RWPE2 (cell line): ENCODE measurements around the gene KCNB1.

Source experiments
- ATAC-seq: fragments of 200-7000 bp; cut with Tn5 transposase; 3 replicates; pipeline ENCODE4 v1.9.1; 2021; ENCODE audit warnings: low read depth
- DNase-seq: peaks from one replicate; pipeline ENCODE4 v3.0.0-alpha.2; 2020; ENCODE audit warnings: low spot score
- H3K27ac ChIP-seq: fragments of 450-650 bp; 2 replicates; pipeline ENCODE4 v1.5.1; 2017; ENCODE audit warnings: mild to moderate bottlenecking; ENCODE audit not compliant: poor library complexity, severe bottlenecking
- H3K27me3 ChIP-seq: fragments of 250-450 bp; sonication (Bioruptor Pico); 2 replicates; pipeline ENCODE4 v1.5.1; 2021; ENCODE audit warnings: mild to moderate bottlenecking, moderate library complexity; ENCODE audit not compliant: insufficient read depth, poor library complexity, severe bottlenecking
- H3K36me3 ChIP-seq: fragments of 250-450 bp; sonication (Bioruptor Pico); 2 replicates; pipeline ENCODE4 v1.5.1; 2020; ENCODE audit warnings: low read depth, mild to moderate bottlenecking, moderate library complexity
- H3K4me1 ChIP-seq: fragments of 250-450 bp; sonication (Bioruptor Pico); 2 replicates; pipeline ENCODE4 v1.5.1; 2021; ENCODE audit warnings: mild to moderate bottlenecking, moderate library complexity; ENCODE audit not compliant: insufficient read depth, poor library complexity, severe bottlenecking
- H3K4me3 ChIP-seq: fragments of 250-450 bp; sonication (Bioruptor Pico); 2 replicates; pipeline ENCODE4 v1.5.1; 2021; ENCODE audit warnings: mild to moderate bottlenecking, moderate library complexity; ENCODE audit not compliant: severe bottlenecking
- H3K9me3 ChIP-seq: fragments of 250-450 bp; sonication (Bioruptor Pico); 2 replicates; pipeline ENCODE4 v1.5.1; 2021; ENCODE audit warnings: mild to moderate bottlenecking, moderate library complexity; ENCODE audit not compliant: severe bottlenecking
- TF ChIP-seq, protein P1 (sequence below): fragments of 450-650 bp; IDR thresholded peaks from one replicate; pipeline ENCODE4 v1.5.1; 2017; ENCODE audit warnings: mild to moderate bottlenecking, moderate library complexity; ENCODE audit not compliant: poor library complexity, severe bottlenecking

The KCNB1 gene

DNA sequence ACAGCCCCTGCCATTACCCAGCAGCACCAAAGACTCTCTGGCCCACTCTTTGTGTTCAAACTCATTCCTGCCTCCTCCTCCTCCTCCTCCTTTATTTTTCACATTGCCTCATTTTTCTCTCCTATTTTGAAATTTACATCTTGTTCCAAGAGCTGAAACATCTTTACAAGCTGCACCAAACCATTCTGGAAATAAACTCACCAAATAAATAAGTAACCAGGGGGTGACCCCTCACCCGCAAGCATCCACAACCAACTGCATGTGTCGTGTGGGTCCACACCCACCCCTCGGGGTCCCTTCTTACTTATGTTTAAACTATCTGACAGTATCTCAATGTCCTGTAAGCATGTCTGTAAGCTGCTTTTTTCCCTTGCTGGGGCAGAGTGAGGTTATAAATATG lies 1.4 kb downstream of the KCNB1 start:
- Histone ChIP-seq H3K27ac (no peak overlapping the region), H3K4me3 (no peak overlapping the region), H3K36me3 (no peaks in the 10 kb centered on the region), H3K4me1 (no peaks in the 10 kb centered on the region), H3K27me3 (peaks cover 39% of the 10 kb centered on the region), H3K9me3 (no peaks in the 10 kb centered on the region)
- DNase-seq: no peak
- no peak for ATAC-seq
- TF ChIP-seq, protein P1, sequence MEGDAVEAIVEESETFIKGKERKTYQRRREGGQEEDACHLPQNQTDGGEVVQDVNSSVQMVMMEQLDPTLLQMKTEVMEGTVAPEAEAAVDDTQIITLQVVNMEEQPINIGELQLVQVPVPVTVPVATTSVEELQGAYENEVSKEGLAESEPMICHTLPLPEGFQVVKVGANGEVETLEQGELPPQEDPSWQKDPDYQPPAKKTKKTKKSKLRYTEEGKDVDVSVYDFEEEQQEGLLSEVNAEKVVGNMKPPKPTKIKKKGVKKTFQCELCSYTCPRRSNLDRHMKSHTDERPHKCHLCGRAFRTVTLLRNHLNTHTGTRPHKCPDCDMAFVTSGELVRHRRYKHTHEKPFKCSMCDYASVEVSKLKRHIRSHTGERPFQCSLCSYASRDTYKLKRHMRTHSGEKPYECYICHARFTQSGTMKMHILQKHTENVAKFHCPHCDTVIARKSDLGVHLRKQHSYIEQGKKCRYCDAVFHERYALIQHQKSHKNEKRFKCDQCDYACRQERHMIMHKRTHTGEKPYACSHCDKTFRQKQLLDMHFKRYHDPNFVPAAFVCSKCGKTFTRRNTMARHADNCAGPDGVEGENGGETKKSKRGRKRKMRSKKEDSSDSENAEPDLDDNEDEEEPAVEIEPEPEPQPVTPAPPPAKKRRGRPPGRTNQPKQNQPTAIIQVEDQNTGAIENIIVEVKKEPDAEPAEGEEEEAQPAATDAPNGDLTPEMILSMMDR: no peak

DNA sequence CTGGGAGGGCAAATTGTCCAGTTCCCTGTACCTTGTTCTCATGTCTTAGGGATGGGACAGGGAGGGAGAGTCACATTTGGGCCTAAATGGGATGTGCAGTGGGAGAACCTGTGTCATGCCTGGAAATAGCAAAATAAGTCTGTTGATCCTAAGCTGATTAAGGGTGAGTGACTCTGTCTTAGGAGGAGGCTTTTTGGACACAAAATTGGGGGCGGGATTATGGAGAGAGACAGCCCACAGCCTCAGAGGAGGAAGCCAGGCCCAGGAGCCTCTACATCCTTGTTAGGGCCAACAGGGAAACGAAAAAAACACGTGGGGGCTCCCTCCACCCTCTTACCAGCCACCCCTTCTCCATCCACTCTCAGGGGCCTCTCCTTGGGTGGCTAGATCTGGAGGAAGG lies 2.2 kb downstream of the KCNB1 start:
- no peak overlapping the region for H3K27ac ChIP-seq
- no peak for ATAC-seq
- H3K27me3 ChIP-seq: peaks cover 32% of the 10 kb centered on the region
- H3K36me3 ChIP-seq: no peaks in the 10 kb centered on the region
- TF ChIP-seq, protein P1: no peak
- DNase-seq: no peak
- no peaks in the 10 kb centered on the region for H3K4me1 ChIP-seq
- no peaks in the 10 kb centered on the region for H3K9me3 ChIP-seq
- H3K4me3 ChIP-seq: no peak overlapping the region

DNA sequence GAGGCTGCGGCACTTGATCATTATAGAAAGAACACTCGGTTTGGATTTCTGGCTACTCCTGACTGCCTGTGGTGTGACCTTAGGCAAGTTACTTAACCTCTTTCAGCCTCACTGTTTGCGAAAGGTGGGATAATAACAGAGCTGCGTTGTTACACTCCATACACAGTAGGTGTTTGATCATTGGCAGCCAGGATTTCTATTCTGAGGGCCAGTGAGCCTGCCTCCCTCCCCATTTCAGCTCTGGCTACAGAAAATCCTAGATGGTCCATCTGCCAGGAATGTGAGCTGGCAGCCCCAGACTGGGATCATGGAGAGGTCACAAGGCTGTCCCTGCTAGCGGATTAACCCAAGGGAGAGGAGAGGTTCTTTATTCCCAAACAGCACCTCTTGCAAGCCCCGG lies 2.7 kb downstream of the KCNB1 start:
- TF ChIP-seq, protein P1: no peak
- ATAC-seq: no peak
- no peak overlapping the region for H3K4me3 ChIP-seq

DNA sequence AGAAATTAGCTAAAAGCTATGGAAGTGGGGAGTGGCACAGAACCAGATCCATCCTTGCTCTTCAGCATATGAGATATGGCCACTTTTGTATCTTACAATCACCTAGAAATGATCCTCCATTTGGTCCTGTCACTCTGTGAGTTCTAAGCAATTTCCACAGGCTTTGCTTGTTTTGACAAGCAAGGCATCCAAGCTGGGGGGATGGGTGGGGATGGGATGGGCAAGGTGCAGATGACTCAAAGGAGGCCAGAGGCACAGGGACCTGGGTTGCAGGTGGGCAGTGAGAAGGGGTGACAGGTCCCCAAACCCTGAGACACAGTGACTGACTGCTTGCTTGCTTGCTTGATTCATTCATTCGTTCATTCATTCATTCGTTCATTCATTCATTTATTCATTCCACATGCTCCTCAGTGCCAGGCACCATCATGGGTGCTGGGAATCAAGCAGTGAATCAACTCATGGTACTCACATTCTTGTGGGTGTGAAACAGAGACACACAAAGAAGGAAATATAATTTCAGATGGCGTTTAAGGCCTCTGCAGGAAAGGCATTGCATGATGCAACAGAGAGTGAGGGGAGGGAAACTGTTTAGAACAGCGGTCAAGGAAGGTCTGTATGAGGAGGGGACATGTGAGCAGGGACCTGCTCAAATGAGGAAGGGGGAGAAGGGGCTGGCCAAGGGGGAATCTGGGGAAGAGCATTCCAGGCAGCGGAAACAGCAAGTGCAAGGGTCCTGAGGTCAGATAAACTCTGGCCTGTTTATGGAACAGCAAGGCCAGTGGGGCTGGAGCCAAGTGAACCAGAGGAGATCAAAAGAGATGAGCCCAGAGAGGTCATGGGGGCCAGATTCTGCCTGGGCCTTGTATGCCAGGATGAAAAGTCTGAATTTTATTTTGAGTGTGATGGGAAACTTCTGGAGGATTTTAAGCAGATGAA lies 3.4 kb downstream of the KCNB1 start:
- H3K9me3 ChIP-seq: no peaks in the 10 kb centered on the region
- H3K27me3 ChIP-seq: peaks cover 22% of the 10 kb centered on the region
- no peak overlapping the region for H3K27ac ChIP-seq
- ATAC-seq (no peak), DNase-seq (no peak)
- H3K4me3 ChIP-seq: no peak overlapping the region
- no peaks in the 10 kb centered on the region for H3K4me1 ChIP-seq
- no peaks in the 10 kb centered on the region for H3K36me3 ChIP-seq
- TF ChIP-seq, protein P1: no peak

More for the DNA sequence above, 2.7 kb downstream of the KCNB1 start:
- Histone ChIP-seq H3K27ac (no peak overlapping the region), H3K4me1 (no peaks in the 10 kb centered on the region), H3K36me3 (no peaks in the 10 kb centered on the region), H3K9me3 (no peaks in the 10 kb centered on the region), H3K27me3 (peaks cover 28% of the 10 kb centered on the region)
- DNase-seq: no peak

DNA sequence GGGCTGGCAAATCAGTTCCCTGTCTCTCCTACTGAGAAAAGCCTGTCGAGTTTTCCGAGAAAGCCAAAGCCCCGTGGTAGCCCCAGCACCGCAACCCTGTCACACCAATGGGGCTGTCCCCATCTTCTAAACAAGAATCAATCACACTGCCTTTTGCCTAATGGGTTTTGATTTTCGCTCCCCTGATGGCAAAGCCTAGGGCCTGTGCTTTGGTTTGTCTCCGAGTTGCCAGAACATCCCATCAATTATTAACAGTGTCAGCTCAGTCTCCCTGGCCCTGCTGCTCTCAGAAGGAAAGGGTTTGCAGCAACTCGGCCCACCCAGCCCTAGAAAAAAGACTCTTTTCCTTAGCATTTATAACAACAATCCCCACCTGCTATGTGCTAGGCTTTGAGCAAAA lies 4.2 kb downstream of the KCNB1 start:
- DNase-seq (no peak), ATAC-seq (no peak)
- H3K4me3 ChIP-seq: no peak overlapping the region
- H3K9me3 ChIP-seq: no peaks in the 10 kb centered on the region
- peaks cover 17% of the 10 kb centered on the region for H3K27me3 ChIP-seq
- H3K27ac ChIP-seq: no peak overlapping the region
- H3K4me1 ChIP-seq: no peaks in the 10 kb centered on the region
- H3K36me3 ChIP-seq: no peaks in the 10 kb centered on the region
- TF ChIP-seq, protein P1: no peak
